Cardiac ventricle fibroblast (primary cell): ENCODE results near the gene RPL19. TPM values are rescaled to one million over a fixed set of nuclear protein-coding genes. Genes with fewer than 3 reads are reported as not detected.

Experiments used
- total RNA-seq: library from RNA; depleted of rRNA; stranded (reverse); fragments of >200 nt; gene quantifications from 2 replicates; pipeline ENCODE4 v1.2.3, GENCODE V29; 2015

Gene RPL19
- total RNA-seq: 2,119 and 2,384 TPM in 2 replicates

DNA sequence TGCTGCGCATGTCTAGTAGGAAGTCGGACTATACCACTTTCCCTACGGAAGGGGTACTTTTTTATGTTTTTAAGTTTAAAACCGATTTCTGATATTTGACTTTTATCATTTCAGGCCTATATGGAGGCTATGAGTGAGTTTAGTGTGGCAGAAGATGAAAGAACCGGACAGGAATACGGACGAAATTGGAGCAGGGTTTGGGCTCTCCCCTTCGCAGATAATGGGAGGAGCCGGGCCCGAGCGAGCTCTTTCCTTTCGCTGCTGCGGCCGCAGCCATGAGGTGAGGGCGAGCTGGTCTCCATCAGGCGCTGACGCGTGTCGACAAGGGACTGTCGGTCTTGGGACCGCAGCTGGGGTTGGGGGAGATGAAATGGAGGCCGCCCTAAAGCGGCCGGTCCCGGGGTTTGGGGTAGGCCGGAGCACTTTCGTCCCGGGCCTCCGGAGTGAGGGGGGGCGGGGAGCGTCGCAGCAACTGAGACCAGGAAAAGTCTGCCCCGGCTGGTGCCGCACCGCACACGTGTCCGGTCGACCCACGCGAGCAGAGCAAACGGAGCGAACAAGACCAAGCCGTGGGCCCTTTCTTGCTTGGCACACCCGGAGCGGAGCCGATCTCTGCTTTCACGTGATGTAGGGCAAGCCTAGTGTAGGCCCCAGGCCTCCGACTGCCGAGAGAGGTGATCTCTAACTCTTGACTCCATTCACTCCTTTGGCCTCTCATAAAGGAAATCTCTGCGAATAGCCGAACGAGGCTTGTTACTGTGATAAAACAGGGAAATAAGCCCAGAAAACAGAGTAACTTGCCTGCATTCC, at the start of gene RPL19:
Gene RPL19, plus strand, starts transcription at position 214 of the 810 bp plus-strand sequence. Its CDS starts 62 bp downstream, at position 276.

GRCh38 chr17:39151150-39151942, 48.7 kb upstream of the RPL19 start, which contains the start of gene PLXDC1:
Gene PLXDC1 (minus strand): TSS chr17:39151637. CDS start chr17:39151437, 200 bp downstream.

DNA sequence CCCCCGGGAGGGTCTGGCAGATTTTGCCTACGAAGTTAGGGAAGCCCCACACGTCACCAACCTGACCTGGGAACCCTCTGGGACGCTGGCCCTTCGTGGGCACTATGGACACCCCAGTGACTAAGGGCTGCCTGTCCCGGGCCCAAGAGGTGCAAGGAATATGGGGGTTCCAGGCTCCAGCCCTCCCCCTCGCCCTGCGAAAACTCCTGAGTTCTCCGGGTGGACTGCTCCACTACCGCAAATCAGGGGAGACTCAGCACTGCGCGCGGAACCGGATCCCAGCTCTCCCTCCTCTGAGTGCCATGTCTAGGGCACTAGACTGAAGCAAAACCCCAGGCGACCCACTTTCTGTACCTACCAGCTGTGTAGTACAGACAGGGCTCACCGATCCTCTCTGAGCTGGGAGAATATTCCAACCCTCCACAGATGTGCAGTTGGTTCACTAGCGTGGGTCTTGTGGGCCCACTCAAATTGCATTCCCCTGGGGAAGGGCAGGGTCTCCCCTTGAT, 34.2 kb upstream of the RPL19 start, which contains the start of gene ARL5C:
Gene ARL5C, minus strand, starts transcription at position 321 of the 509 bp plus-strand sequence. CDS start 401 bp downstream, outside the sequence.

DNA sequence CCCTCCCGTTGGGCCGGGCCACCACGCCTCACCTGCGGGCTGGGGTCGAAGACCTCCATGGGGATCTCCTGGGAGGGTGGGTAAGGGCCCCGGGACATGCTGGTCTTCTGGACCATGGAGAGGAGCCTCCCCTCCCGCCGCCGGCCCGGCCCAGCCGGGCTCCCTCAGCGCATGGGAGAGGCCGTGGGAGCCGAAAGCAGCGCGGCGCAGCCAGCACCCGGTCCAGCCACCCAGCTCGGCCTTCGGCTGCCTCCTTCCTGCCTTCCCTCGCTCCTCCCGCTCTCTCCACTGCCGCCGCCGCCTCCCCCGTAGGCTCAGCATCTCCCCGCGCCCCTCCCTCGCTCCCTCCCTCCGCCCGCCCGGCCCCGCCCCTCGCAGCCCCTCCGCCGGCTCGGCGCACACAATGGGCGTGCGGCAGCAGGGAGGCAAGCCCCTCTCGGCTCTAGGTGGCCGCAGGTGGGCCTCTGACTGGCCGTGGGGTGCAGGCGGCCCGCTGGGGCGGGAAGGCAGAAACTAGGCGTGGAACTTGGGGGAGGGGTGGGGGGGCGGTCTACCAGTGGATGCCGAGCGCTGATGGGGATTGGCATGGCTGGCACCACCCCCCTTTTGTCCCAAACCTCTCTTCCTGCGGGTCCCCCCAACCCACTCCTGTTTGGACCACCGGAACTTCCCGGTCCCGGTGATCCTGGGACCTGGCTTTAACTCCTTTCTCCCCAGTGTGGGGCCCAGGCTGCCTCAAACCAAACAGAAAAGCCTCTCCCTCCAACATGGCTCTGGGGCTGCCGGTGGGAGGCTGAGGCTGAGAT, 2.5 kb upstream of the RPL19 start, which contains the start of gene CACNB1:
Gene CACNB1, minus strand, starts transcription at position 290 of the 806 bp plus-strand sequence. Its CDS starts 174 bp downstream, at position 116.

DNA sequence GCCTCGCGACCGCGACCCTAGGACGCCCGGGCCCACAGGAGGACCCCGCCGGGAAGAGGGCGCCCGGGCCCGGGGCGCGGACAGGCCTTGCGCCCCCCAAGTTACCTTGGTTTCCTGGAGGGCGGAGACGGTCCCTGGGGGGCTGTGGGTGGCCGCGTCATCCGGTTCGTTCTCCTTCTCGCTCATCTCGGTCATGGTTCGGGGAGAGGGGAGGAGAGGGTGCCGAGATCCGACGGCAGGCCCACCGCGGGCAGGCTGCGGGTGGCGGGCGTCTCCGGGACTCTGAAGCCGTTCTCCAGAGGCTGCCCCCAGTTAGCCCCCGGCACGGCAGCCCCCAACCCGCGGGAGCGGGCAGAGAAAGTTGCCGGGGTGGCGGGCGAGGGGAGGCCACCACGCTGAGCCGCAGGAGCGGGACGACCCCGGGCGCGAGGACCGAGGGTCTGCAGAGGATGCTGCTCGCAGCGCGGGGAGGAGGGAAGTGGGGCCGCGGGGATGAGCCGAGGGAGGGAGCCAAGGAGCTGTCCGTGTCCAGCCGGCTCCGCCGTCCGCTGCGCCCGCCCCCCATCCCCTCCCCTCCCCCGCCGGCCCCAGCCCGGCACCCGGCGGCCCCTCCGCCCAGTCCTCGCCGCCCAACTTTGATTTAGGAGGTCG, 25.4 kb downstream of the RPL19 start, which contains the start of gene STAC2:
Gene STAC2, minus strand, starts transcription at position 638 of the 651 bp plus-strand sequence. Its CDS starts 443 bp downstream, at position 195.

Other genes with a start within 250 kb of the RPL19 start
- gene FBXO47, start 232.9 kb upstream of the RPL19 start, total RNA-seq: not detected in 2 replicates
- gene PLXDC1, start 48.6 kb upstream of the RPL19 start, total RNA-seq: 8.8 and 15.4 TPM in 2 replicates
- not detected in 2 replicates for gene ARL5C, start 34.1 kb upstream of the RPL19 start, total RNA-seq
- 3.3 and 9.8 TPM in 2 replicates for gene CACNB1, start 2.6 kb upstream of the RPL19 start, total RNA-seq
- gene STAC2, start 25.7 kb downstream of the RPL19 start, total RNA-seq: 0.19 and 0.24 TPM in 2 replicates
- gene FBXL20, start 201.3 kb downstream of the RPL19 start, total RNA-seq: 11.5 and 13.3 TPM in 2 replicates